Testis (tissue), 3 donors: Measurements from ENCODE around the gene EFCAB8. TPM values are rescaled to one million over a fixed set of nuclear protein-coding genes. Genes with fewer than 3 reads are reported as not detected.

ENCODE experiments used
- DNase-seq: peaks from one replicate; pipeline ENCODE4 v3.0.0-alpha.2; 2019
- H3K27ac ChIP-seq, 2 donors: fragments of 200-600 bp; sonication (generic); one replicate each; pipeline ENCODE4 v1.5.1; 2019
- H3K27me3 ChIP-seq: fragments of 200-600 bp; sonication (generic); one replicate; pipeline ENCODE4 v1.5.1; 2019
- H3K36me3 ChIP-seq: fragments of 200-600 bp; sonication (generic); one replicate; pipeline ENCODE4 v1.5.1; 2017; ENCODE audit warnings: low read depth; ENCODE audit errors: missing control alignments
- H3K4me1 ChIP-seq: fragments of 200-600 bp; sonication (generic); one replicate; pipeline ENCODE4 v1.5.1; 2019
- H3K4me3 ChIP-seq, 2 donors: fragments of 200-600 bp; sonication (generic); one replicate each; pipeline ENCODE4 v1.5.1; 2017 to 2019
- H3K9me3 ChIP-seq: fragments of 200-600 bp; sonication (generic); one replicate; pipeline ENCODE4 v1.5.1; 2017
- POLR2A ChIP-seq: fragments of 450-650 bp; IDR thresholded peaks from one replicate; pipeline ENCODE4 v1.6.1; 2017; ENCODE audit warnings: antibody characterized with exemption, mild to moderate bottlenecking, moderate library complexity
- WGBS, 2 donors: methylation state at CpG; one replicate each; pipeline ENCODE4 v1.1.5; 2018; 5-methylcytosine and 5-hydroxymethylcytosine counted together
- intact Hi-C: fragments of 100-400 bp; cut with DNase I; formaldehyde crosslinking; loops from one replicate; pipeline ENCODE4 v1.15.1; 2023; ENCODE audit warnings: low total_unique reads
- polyA plus RNA-seq: library from polyadenylated mRNA; stranded (reverse); fragments of 350-450 nt; fragmentation: Illumina TruSeq; extraction: RNeasy Lipid Tissue Mini Kit (QIAGEN cat#74804); gene quantifications from one replicate; pipeline ENCODE4 v1.2.3, GENCODE V29; 2014; ENCODE audit warnings: low read depth, low replicate concordance; ENCODE audit not compliant: insufficient read depth
- total RNA-seq, 2 donors: library from RNA; depleted of rRNA; stranded (reverse); fragments of >200 nt; gene quantifications; one replicate each; pipeline ENCODE4 v1.2.3, GENCODE V29; 2016
- TF ChIP-seq, protein P1 (sequence below), 3 experiments: fragments of 450-650 bp in 2 of 3; fragments of 200-600 bp in 1 of 3; sonication (generic) in 1 of 3; IDR thresholded peaks; one replicate each; pipeline ENCODE4 v1.5.1; 2016 to 2019; ENCODE audit warnings: antibody characterized with exemption in 3 of 3, mild to moderate bottlenecking in 2 of 3, moderate library complexity in 1 of 3

EFCAB8 gene
- total and polyA plus RNA-seq, 3 donors from 2014 or later = 4.9 to 9.5 (median 6.3) TPM

DNA sequence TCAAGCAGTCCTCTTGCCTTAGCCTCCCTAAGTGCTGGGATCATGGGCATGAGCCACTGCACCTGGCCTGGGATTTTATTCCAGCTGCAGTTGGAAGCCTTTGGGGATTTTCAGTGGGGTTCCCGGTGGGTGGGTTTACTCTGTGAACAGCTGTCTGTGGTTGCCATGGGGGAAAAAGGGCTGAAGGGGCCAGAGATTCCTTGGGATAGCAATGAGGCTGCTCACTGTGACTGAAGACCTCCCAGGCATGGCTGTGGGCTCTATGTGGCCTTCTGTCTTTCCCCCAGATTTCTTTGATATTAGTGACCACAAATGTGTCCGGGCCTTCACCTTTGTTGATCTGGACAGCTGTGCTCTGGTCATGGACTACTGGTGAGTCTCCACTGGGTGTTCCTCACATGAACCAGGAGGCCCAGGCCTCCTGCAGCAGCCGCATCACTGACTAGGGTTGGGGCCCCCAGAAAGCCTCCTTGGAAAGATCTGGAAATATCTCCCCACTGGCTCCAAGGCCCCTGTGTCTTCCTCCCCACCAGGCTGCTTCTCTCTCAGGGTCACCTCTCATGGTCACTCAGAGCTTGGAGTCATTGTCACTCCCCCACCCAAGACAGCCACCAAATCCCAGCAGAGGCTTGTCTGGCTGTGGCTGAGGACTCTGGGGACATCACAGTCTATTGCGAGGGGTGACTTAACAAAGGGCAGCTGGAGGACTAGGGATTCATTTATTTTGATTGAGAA, 33.4 kb downstream of the EFCAB8 start:
- Histone ChIP-seq H3K36me3 (no peaks in the 10 kb centered on the region), H3K27me3 (no peaks in the 10 kb centered on the region), H3K4me3 (no peak overlapping the region), H3K4me1 (no peaks in the 10 kb centered on the region), H3K9me3 (no peaks in the 10 kb centered on the region), H3K27ac (no peak overlapping the region)
- WGBS, 2 donors = 77 to 95% methylated on average over 3 to 4 of the region's 4 CpGs
- TF ChIP-seq, protein P1, sequence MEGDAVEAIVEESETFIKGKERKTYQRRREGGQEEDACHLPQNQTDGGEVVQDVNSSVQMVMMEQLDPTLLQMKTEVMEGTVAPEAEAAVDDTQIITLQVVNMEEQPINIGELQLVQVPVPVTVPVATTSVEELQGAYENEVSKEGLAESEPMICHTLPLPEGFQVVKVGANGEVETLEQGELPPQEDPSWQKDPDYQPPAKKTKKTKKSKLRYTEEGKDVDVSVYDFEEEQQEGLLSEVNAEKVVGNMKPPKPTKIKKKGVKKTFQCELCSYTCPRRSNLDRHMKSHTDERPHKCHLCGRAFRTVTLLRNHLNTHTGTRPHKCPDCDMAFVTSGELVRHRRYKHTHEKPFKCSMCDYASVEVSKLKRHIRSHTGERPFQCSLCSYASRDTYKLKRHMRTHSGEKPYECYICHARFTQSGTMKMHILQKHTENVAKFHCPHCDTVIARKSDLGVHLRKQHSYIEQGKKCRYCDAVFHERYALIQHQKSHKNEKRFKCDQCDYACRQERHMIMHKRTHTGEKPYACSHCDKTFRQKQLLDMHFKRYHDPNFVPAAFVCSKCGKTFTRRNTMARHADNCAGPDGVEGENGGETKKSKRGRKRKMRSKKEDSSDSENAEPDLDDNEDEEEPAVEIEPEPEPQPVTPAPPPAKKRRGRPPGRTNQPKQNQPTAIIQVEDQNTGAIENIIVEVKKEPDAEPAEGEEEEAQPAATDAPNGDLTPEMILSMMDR (IDR thresholded peaks at IDR 0.05) = no peak
- TF ChIP-seq POLR2A = no peak
- no peak for DNase-seq
- intact Hi-C loops = no loop called here

DNA sequence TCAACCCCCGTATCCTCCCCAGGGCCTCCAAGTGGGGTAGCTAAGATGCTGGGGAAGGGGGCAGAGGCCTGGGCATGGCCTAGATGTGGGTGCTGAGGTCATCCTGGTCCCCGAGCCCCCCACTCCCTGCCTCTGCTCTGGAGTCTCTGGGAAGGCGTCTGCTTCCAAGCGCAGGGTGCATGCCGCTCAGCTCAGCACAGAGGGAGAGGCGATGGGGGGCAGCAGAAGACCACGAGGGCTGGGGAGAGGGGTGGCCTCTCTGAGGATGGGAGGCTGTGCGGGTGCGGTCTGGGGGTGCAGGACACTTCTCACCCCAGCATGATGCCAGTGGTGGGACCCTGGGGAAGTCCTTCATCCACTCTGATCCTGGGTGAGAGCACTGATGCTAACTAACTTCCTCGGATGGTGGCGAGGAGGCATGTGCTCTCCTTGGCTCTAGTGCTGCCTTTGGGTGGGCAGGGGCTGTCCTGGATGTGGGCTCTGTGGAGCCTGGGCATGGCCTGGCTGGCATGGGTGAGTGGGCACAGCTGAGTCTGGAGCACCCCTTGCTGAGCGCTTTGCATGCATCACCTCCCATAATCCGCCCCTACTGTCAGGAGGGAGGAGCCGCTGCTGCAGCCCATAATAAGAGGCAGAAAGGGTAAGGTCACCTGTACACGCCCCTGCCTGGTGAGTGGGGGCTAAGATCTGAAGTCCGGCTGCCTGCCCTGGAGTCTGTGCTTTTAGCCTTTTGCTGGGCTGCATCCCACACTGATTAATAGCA, 34.7 kb downstream of the EFCAB8 start:
- intact Hi-C loops = no loop called here
- Histone ChIP-seq H3K4me1 (no peaks in the 10 kb centered on the region), H3K4me3 (no peak overlapping the region), H3K27me3 (no peaks in the 10 kb centered on the region), H3K9me3 (no peaks in the 10 kb centered on the region), H3K36me3 (no peaks in the 10 kb centered on the region), H3K27ac (no peak overlapping the region)
- no peak for DNase-seq
- TF ChIP-seq POLR2A = no peak
- TF ChIP-seq, protein P1 (IDR thresholded peaks at IDR 0.05) = no peak
- WGBS, 2 donors = 90 to 96% methylated on average over 10 to 16 of the region's 16 CpGs

DNA sequence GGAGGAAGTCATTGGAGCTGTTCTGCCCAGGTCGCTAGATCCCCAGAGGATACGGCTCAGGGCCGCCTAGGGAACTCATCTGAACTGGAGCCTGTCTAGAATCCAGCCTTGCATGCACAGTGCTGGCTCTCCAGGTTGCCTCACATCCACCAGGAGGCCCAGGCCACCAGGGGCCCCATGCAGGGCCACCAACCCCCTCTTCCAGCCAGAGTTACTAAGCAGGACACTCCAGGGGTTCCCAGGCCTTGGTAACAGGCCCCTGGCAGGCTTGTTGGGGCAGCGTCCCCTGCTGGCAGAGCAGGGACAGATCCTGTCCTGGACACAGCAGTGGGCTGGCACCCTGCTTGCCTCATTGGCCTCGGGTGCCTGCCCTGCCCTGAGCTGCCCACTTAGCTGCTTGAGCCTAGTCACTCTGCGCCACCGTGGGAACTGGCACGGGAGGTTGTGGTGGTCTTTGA, 35.3 kb downstream of the EFCAB8 start:
- TF ChIP-seq POLR2A = no peak
- TF ChIP-seq, protein P1 (IDR thresholded peaks at IDR 0.05) = peak in 2 of 3 experiments; percentile 31 to 42
- no peaks in the 10 kb centered on the region for H3K27me3 ChIP-seq
- DNase-seq = peak; percentile 65

DNA sequence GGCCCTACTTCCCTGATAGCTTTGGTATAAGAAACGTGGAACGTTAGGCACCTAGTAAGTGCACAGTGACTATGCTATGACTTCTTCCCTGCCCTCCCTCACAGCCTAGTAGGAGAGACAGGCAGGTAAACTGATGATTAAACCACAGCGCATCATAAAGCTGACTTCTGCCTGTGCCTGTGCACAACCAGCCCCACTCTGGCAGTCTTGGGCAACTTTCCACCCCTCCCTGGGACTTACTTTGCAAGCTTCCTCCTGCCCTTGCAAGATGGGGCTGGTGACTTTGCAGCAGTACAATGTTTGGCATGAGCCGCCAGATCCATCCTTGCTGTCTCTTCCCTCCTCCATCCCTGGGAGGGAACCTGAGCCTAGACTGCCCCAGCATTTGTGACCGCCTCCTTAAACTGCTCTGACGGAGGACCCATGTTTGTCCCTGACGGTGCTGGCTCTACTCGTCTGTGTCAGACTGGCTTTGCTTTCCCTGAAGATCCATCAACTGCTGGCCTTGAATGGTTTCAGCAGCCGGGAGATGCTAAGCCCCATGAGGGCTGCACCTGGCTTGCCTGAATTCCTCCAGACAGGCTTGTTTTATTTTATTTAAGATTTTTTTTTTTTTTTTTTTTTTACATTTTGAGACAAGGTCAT, 36.1 kb downstream of the EFCAB8 start:
- Histone ChIP-seq H3K4me1 (no peaks in the 10 kb centered on the region), H3K27me3 (no peaks in the 10 kb centered on the region), H3K4me3 (no peak overlapping the region), H3K36me3 (no peaks in the 10 kb centered on the region), H3K27ac (no peak overlapping the region), H3K9me3 (no peaks in the 10 kb centered on the region)
- TF ChIP-seq POLR2A = no peak
- TF ChIP-seq, protein P1 (IDR thresholded peaks at IDR 0.05) = no peak
- no peak for DNase-seq
- 85 to 92% methylated on average over 9 of the region's 9 CpGs for WGBS, 2 donors
- intact Hi-C loops = no loop called here

More for the DNA sequence above, 35.3 kb downstream of the EFCAB8 start:
- 69 to 86% methylated on average over 5 to 8 of the region's 8 CpGs for WGBS, 2 donors
- Histone ChIP-seq H3K27ac (no peak overlapping the region), H3K4me1 (no peaks in the 10 kb centered on the region), H3K36me3 (no peaks in the 10 kb centered on the region), H3K9me3 (no peaks in the 10 kb centered on the region), H3K4me3 (no peak overlapping the region)
- intact Hi-C loops = no loop called here
